ENCODE data around the gene CLCN1. TPM values are rescaled to one million over a fixed set of nuclear protein-coding genes. Genes with fewer than 3 reads are reported as not detected.

The CLCN1 gene
- total and polyA plus RNA-seq, 10 of the 15 experiments (the other 5 are each of a cell fraction or from before 2014, with no cell fraction given): 0.30 TPM; not detected in 9

DNA sequence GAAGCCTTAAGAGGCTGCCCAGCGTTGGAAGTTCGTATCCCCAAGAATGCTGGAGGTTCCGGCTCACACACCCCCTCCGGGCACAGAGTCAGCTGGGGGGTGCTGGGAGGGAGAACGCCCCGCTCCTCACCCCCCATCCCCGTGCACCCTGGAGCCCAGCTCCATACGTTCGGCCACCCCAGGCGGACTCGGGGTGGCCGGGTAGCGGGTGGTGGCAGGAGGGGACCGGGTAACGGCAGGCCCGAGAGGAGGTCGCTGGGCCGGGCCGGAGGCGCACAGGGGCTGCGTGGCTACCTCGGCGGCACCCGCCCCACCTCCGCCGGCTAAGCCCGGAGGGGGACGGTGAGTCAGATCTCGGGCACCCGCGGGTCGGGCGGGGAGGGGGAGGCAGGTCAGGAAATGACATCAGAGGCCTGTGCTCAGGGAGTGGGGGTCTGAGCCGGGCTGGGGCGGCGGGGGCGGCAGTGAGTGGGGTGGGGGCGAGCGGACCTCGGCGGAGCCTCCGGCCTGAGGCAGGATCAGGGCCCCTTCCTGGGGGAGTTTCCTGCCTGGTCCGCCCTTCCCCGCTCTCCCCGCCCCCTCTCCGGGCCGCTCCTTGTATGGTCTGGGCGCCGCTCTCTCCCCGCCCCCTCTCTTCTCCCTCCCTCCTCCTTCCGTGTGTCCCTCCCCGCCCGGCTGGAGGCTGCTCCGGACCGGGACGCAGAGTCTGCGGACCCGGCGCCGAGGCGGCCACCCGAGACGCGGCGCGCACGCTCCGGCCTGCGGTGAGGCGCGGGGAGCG lies 64.9 kb downstream of the CLCN1 start, which contains the start of gene ZYX (continued):
- TF ChIP-seq, protein P1, sequence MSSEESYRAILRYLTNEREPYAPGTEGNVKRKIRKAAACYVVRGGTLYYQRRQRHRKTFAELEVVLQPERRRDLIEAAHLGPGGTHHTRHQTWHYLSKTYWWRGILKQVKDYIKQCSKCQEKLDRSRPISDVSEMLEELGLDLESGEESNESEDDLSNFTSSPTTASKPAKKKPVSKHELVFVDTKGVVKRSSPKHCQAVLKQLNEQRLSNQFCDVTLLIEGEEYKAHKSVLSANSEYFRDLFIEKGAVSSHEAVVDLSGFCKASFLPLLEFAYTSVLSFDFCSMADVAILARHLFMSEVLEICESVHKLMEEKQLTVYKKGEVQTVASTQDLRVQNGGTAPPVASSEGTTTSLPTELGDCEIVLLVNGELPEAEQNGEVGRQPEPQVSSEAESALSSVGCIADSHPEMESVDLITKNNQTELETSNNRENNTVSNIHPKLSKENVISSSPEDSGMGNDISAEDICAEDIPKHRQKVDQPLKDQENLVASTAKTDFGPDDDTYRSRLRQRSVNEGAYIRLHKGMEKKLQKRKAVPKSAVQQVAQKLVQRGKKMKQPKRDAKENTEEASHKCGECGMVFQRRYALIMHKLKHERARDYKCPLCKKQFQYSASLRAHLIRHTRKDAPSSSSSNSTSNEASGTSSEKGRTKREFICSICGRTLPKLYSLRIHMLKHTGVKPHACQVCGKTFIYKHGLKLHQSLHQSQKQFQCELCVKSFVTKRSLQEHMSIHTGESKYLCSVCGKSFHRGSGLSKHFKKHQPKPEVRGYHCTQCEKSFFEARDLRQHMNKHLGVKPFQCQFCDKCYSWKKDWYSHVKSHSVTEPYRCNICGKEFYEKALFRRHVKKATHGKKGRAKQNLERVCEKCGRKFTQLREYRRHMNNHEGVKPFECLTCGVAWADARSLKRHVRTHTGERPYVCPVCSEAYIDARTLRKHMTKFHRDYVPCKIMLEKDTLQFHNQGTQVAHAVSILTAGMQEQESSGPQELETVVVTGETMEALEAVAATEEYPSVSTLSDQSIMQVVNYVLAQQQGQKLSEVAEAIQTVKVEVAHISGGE (CRISPR knock-in tag; IDR thresholded peaks at IDR 0.05): no peak
- peak; percentile 93 to 97 for TF ChIP-seq SRF (IDR thresholded peaks at IDR 0.05; ENCODE audit: low read depth in 2 of 2, low read length in 2 of 2)
- 0 out of 2 replicates have a peak, but pooled peaks have one; percentile 22 for TF ChIP-seq TCF3 (IDR thresholded peaks at IDR 0.05; ENCODE audit: borderline replicate concordance, insufficient read depth, low read depth, low read length)
- TF ChIP-seq, protein P2, sequence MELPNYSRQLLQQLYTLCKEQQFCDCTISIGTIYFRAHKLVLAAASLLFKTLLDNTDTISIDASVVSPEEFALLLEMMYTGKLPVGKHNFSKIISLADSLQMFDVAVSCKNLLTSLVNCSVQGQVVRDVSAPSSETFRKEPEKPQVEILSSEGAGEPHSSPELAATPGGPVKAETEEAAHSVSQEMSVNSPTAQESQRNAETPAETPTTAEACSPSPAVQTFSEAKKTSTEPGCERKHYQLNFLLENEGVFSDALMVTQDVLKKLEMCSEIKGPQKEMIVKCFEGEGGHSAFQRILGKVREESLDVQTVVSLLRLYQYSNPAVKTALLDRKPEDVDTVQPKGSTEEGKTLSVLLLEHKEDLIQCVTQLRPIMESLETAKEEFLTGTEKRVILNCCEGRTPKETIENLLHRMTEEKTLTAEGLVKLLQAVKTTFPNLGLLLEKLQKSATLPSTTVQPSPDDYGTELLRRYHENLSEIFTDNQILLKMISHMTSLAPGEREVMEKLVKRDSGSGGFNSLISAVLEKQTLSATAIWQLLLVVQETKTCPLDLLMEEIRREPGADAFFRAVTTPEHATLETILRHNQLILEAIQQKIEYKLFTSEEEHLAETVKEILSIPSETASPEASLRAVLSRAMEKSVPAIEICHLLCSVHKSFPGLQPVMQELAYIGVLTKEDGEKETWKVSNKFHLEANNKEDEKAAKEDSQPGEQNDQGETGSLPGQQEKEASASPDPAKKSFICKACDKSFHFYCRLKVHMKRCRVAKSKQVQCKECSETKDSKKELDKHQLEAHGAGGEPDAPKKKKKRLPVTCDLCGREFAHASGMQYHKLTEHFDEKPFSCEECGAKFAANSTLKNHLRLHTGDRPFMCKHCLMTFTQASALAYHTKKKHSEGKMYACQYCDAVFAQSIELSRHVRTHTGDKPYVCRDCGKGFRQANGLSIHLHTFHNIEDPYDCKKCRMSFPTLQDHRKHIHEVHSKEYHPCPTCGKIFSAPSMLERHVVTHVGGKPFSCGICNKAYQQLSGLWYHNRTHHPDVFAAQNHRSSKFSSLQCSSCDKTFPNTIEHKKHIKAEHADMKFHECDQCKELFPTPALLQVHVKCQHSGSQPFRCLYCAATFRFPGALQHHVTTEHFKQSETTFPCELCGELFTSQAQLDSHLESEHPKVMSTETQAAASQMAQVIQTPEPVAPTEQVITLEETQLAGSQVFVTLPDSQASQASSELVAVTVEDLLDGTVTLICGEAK (IDR thresholded peaks at IDR 0.05; ENCODE audit: borderline replicate concordance): peak; percentile 15; the same call in 1 of the 2 replicates
- no peak for TF ChIP-seq MYC (IDR thresholded peaks at IDR 0.05; ENCODE audit: insufficient read depth, insufficient read length, insufficient replicate concordance, low read length, severe bottlenecking)
- TF ChIP-seq CREM (IDR thresholded peaks at IDR 0.05; ENCODE audit: low read depth): peak; percentile 7; the same call in 1 of the 2 replicates
- no peak for TF ChIP-seq FOXK2 (IDR thresholded peaks at IDR 0.05)
- TF ChIP-seq EP300 (IDR thresholded peaks at IDR 0.05; ENCODE audit: borderline replicate concordance in 1 of 2, control insufficient read depth in 1 of 2, low read depth in 2 of 2, low read length in 2 of 2): no peak
- TF ChIP-seq, protein P3, sequence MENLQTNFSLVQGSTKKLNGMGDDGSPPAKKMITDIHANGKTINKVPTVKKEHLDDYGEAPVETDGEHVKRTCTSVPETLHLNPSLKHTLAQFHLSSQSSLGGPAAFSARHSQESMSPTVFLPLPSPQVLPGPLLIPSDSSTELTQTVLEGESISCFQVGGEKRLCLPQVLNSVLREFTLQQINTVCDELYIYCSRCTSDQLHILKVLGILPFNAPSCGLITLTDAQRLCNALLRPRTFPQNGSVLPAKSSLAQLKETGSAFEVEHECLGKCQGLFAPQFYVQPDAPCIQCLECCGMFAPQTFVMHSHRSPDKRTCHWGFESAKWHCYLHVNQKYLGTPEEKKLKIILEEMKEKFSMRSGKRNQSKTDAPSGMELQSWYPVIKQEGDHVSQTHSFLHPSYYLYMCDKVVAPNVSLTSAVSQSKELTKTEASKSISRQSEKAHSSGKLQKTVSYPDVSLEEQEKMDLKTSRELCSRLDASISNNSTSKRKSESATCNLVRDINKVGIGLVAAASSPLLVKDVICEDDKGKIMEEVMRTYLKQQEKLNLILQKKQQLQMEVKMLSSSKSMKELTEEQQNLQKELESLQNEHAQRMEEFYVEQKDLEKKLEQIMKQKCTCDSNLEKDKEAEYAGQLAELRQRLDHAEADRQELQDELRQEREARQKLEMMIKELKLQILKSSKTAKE (IDR thresholded peaks at IDR 0.05; ENCODE audit: low read depth, poor library complexity, severe bottlenecking): no peak
- no peak for TF ChIP-seq PML (IDR thresholded peaks at IDR 0.05; ENCODE audit: low read length)
- TF ChIP-seq POLR2AphosphoS2 (IDR thresholded peaks at IDR 0.05; ENCODE audit: low read depth, low read length): 0 out of 2 replicates have a peak, but pooled peaks have one; percentile 42
- TF ChIP-seq BCL11A (IDR thresholded peaks at IDR 0.05; ENCODE audit: low read depth, low read length): 0 out of 2 replicates have a peak, but pooled peaks have one; percentile 5
- peak; percentile 58; the same call in 1 of the 2 replicates for TF ChIP-seq IKZF1 (conservative IDR thresholded peaks at IDR 0.05)
- TF ChIP-seq ETV6 (conservative IDR thresholded peaks at IDR 0.05 in 1 of 2, IDR thresholded peaks at IDR 0.05 in 1 of 2; ENCODE audit: borderline replicate concordance in 1 of 2, low read depth in 1 of 2): no peak
- TF ChIP-seq BHLHE40 (IDR thresholded peaks at IDR 0.05; ENCODE audit: borderline replicate concordance in 1 of 2, low read depth in 2 of 2, low read length in 1 of 2): peak in 1 of 2 experiments; percentile 13; a peak in 1 of 4 replicates
- TF ChIP-seq MEF2A (IDR thresholded peaks at IDR 0.05; ENCODE audit: insufficient read depth, low read depth, low read length): no peak
- TF ChIP-seq YY1 (IDR thresholded peaks at IDR 0.05; ENCODE audit: low read depth, low read length): 0 out of 2 replicates have a peak, but pooled peaks have one; percentile 6
- 0 out of 2 replicates have a peak, but pooled peaks have one; percentile 54 for TF ChIP-seq ZNF217 (IDR thresholded peaks at IDR 0.05)
